Panc1 (cell line): ENCODE data around the gene EHD4. TPM values are rescaled to one million over a fixed set of nuclear protein-coding genes. Genes with fewer than 3 reads are reported as not detected.
A peak's percentile ranks its signal among the peaks of the same experiment; 100 is the strongest.

Source experiments
- ATAC-seq: fragments of 200-7000 bp; cut with Tn5 transposase; 2 replicates; pipeline ENCODE4 v1.9.1; 2020; ENCODE audit warnings: mild to moderate bottlenecking, moderate library complexity
- BruUV-seq: library from RNA; stranded (reverse); fragments of 400-500 nt; replicated peaks from 2 replicates; lab custom pipeline; 2021; lab: Mats Ljungman, UMichigan
- CTCF ChIA-PET: fragments of 300-600 bp; sonication (Branson Sonifier 250); formaldehyde crosslinking; loops from one replicate; lab custom pipeline; 2022; ENCODE audit warnings: antibody characterized with exemption; lab: Charles Lee
- POLR2A ChIA-PET: fragments of 300-600 bp; sonication (Branson Sonifier 250); formaldehyde crosslinking; loops from one replicate; lab custom pipeline; 2022; ENCODE audit warnings: antibody characterized with exemption; lab: Charles Lee
- DNase-seq: peaks from one replicate; pipeline ENCODE4 v3.0.0-alpha.2; 2010; ENCODE audit warnings: low read depth, low spot score
- H3K27ac ChIP-seq: 2 replicates; pipeline ENCODE4 v1.5.1; 2011; ENCODE audit warnings: mild to moderate bottlenecking, low read length, inconsistent platforms
- H3K27me3 ChIP-seq: fragments of 200-500 bp; sonication (Bioruptor generic); 2 replicates; pipeline ENCODE4 v1.6.0; 2014; ENCODE audit warnings: low read length, inconsistent platforms; ENCODE audit not compliant: control insufficient read depth, insufficient read depth
- H3K36me3 ChIP-seq: fragments of 200-500 bp; sonication (Bioruptor generic); 2 replicates; pipeline ENCODE4 v1.5.1; 2014; ENCODE audit warnings: inconsistent platforms, mild to moderate bottlenecking, low read length, moderate library complexity; ENCODE audit not compliant: control insufficient read depth, insufficient read depth
- H3K4me1 ChIP-seq: 2 replicates; pipeline ENCODE4 v1.5.1; 2011; ENCODE audit warnings: inconsistent platforms, mild to moderate bottlenecking, low read length, moderate library complexity; ENCODE audit not compliant: control insufficient read depth, insufficient read depth
- H3K4me3 ChIP-seq, 2 experiments: 2 replicates each; pipeline ENCODE4 v1.5.1; 2011 to 2012; ENCODE audit warnings: low read depth in 2 of 2, low read length in 2 of 2, mild to moderate bottlenecking in 2 of 2, inconsistent platforms in 1 of 2, moderate library complexity in 1 of 2
- H3K9me3 ChIP-seq: fragments of 200-500 bp; sonication (Bioruptor generic); 2 replicates; pipeline ENCODE4 v1.5.1; 2014; ENCODE audit warnings: low read depth, mild to moderate bottlenecking, inconsistent platforms, low read length, moderate library complexity; ENCODE audit not compliant: control insufficient read depth, insufficient read depth
- CTCF ChIP-seq: fragments of 450-650 bp; IDR thresholded peaks from 2 replicates; pipeline ENCODE4 v1.5.1; 2017; ENCODE audit warnings: mild to moderate bottlenecking
- POLR2AphosphoS5 ChIP-seq: IDR thresholded peaks from 2 replicates; pipeline ENCODE4 v1.6.1; 2012; ENCODE audit warnings: mild to moderate bottlenecking, low read depth, low read length, moderate library complexity
- REST ChIP-seq, 2 experiments: IDR thresholded peaks; 2 replicates each; pipeline ENCODE4 v1.6.1; 2011 to 2012; ENCODE audit warnings: low read depth in 2 of 2, control low read depth in 1 of 2, low read length in 1 of 2, mild to moderate bottlenecking in 1 of 2, moderate library complexity in 1 of 2; ENCODE audit not compliant: insufficient read depth in 1 of 2
- SIN3A ChIP-seq: IDR thresholded peaks from 2 replicates; pipeline ENCODE4 v1.6.1; 2012; ENCODE audit warnings: low read depth, mild to moderate bottlenecking, low read length, moderate library complexity, borderline replicate concordance; ENCODE audit not compliant: insufficient read depth
- TCF7L2 ChIP-seq: IDR thresholded peaks from 2 replicates; pipeline ENCODE4 v1.6.1; 2011; ENCODE audit warnings: mild to moderate bottlenecking, low read depth, low read length, inconsistent platforms
- in situ Hi-C: cut with HindIII; loops from 2 replicates; pipeline ENCODE4 v1.10.0; 2016; ENCODE audit warnings: low sequenced_read_pairs, low pct_unique_long_range_greater_than_20kb
- intact Hi-C: fragments of 100-400 bp; cut with micrococcal nuclease; formaldehyde crosslinking; loops from one replicate; pipeline ENCODE4 v1.10.0; 2022; ENCODE audit not compliant: unreplicated experiment
- total RNA-seq: library from RNA; stranded (reverse); gene quantifications from one replicate; pipeline ENCODE4 v1.2.1, GENCODE V29; 2021; ENCODE audit not compliant: unreplicated experiment

Gene EHD4
- total RNA-seq, 1 experiment from 2014 or later, result 43.2 TPM

GRCh38 chr15:41979493-41980266, 7.3 kb upstream of the EHD4 start:
- CTCF ChIA-PET, result no interaction called here
- in situ Hi-C loops (no loop called here), intact Hi-C loops (no loop called here)

GRCh38 chr15:41978534-41978933, 6.2 kb upstream of the EHD4 start:
- intact Hi-C loops (no loop called here), in situ Hi-C loops (no loop called here)
- CTCF ChIA-PET, result interaction anchor here (0.5 kb wide), 1 partner anchor 20 kb away, joined by 6 read pairs; no protein-coding TSS in a partner anchor
- no peaks in the 10 kb centered on the region for H3K4me1 ChIP-seq
- no peaks in the 10 kb centered on the region for H3K27me3 ChIP-seq
- H3K9me3 ChIP-seq, result no peaks in the 10 kb centered on the region
- no peak for TF ChIP-seq TCF7L2
- TF ChIP-seq SIN3A, result no peak
- no peak for TF ChIP-seq REST (IDR thresholded peaks at IDR 0.05; ENCODE audit: insufficient read depth in 1 of 2, low read depth in 2 of 2, low read length in 1 of 2)
- DNase-seq (no peak), ATAC-seq (0 out of 2 replicates have a peak, but pooled peaks have one; percentile 20)
- no peak overlapping the region for H3K4me3 ChIP-seq
- H3K36me3 ChIP-seq, result no peaks in the 10 kb centered on the region
- no peak overlapping the region for H3K27ac ChIP-seq
- POLR2A ChIA-PET, result no interaction called here
- BruUV-seq, result no TSS peak

More at GRCh38 chr15:41979493-41980266, 7.3 kb upstream of the EHD4 start:
- Histone ChIP-seq H3K4me3 (no peak overlapping the region), H3K4me1 (no peaks in the 10 kb centered on the region), H3K27me3 (no peaks in the 10 kb centered on the region), H3K36me3 (no peaks in the 10 kb centered on the region), H3K27ac (no peak overlapping the region), H3K9me3 (no peaks in the 10 kb centered on the region)
- no peak for DNase-seq
- ATAC-seq, result no peak
- POLR2A ChIA-PET, result no interaction called here
- TF ChIP-seq POLR2AphosphoS5 (no peak), SIN3A (no peak), REST (IDR thresholded peaks at IDR 0.05; ENCODE audit: insufficient read depth in 1 of 2, low read depth in 2 of 2, low read length in 1 of 2) (no peak), TCF7L2 (no peak), CTCF (no peak)
- BruUV-seq, result no TSS peak
